IPS-15b (cell line): ENCODE data around the gene C20orf204.

Experiments
- H3K27me3 ChIP-seq: one replicate; pipeline ENCODE4 v1.6.1; 2013; ENCODE audit warnings: low read length; ENCODE audit not compliant: control insufficient read depth, insufficient read depth
- H3K36me3 ChIP-seq: one replicate; pipeline ENCODE4 v1.6.1; 2013; ENCODE audit warnings: low read length; ENCODE audit not compliant: control insufficient read depth, insufficient read depth
- H3K4me1 ChIP-seq: one replicate; pipeline ENCODE4 v1.6.1; 2013; ENCODE audit warnings: mild to moderate bottlenecking, low read length; ENCODE audit not compliant: control insufficient read depth, insufficient read depth
- H3K4me3 ChIP-seq: one replicate; pipeline ENCODE4 v1.5.1; 2013; ENCODE audit warnings: low read depth, low read length
- H3K9ac ChIP-seq: one replicate; pipeline ENCODE4 v1.6.1; 2013; ENCODE audit warnings: low read depth, mild to moderate bottlenecking, low read length
- H3K9me3 ChIP-seq: one replicate; pipeline ENCODE4 v1.6.1; 2013; ENCODE audit warnings: mild to moderate bottlenecking, low read length; ENCODE audit not compliant: control insufficient read depth, insufficient read depth

C20orf204 gene

DNA sequence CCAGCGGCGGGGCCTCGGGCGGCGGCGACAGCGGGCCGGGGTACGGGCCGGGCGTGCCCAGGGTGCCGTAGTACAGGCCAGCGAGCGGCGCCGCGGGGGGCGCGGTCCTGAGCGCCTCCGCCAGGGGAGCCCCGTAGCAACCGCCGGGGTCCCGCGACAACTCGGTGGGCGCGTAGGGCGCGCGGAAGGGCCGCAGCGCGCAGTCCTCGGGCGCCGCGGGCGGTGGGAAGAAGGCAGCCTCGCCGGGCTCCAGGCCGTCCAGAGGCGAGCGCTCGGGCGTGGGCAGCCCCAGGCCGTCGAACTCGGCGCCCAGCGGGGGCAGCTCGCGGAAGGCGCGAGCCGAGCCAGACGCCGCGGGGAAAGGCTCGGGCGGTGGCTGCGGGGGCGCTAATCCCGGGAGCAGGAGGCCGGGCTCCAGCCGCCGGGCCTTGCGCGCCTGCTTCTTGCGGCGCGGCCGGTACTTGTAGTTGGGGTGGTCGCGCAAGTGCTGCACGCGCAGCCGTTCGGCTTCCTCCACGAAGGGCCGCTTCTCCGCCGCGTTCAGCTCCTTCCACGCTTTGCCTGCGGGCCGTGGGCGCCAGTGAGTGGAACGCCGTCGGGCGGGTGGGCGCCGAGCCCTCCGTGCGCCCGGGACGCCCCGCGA, 12.5 kb downstream of the C20orf204 start:
- H3K27me3 ChIP-seq = peaks cover 59% of the 10 kb centered on the region
- no peaks in the 10 kb centered on the region for H3K36me3 ChIP-seq
- peak overlapping the region; percentile 30 for H3K4me3 ChIP-seq
- no peaks in the 10 kb centered on the region for H3K9me3 ChIP-seq
- no peak overlapping the region for H3K9ac ChIP-seq
- H3K4me1 ChIP-seq = no peaks in the 10 kb centered on the region

DNA sequence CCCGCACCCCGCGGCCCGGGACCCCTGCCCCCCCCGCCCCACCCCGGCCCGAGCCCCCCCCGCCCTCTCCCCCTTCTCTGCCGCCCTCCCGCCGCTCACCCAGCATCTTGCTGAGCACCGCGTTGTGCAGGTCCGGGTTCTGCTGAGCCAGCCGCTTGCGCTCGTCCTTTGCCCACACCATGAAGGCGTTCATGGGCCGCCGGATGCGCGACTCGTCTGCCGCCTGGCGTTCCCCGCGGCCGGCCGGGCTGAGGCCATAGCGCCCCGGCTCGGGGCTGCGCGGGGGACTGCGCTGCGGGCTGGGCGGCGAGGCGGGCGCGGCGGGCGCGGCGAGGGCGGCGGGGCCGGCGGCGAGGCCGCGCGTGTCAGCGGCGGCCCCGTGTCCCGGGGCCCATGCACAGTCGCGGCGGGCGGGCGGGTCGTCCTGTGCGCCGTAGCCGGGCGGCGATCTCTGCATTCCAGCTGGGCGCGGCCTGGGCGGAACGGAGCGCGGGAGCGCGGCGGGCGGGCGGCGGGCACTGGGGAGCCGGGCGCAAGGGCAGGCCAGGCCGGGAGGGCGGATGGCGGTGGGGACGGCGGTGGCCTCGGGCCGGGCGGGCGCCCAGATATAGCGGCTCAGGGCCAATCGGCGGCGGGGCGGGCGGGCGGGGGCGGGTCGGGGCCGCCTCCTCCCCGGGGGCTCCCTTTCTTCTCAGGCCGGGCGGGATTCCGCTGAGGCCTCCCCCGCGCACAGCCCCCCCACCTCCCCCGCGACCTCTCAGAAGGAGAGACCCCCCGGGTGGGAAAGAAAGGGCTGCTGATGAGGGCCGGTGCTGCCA, 13.3 kb downstream of the C20orf204 start, which contains the start of gene SOX18:
TSS of gene SOX18 (minus strand) at position 580 of the 818 bp plus-strand sequence. CDS start at position 457, 123 bp downstream.
- no peaks in the 10 kb centered on the region for H3K36me3 ChIP-seq
- H3K27me3 ChIP-seq = peaks cover 53% of the 10 kb centered on the region
- peak within 1 kb of the TSS; percentile 30 for H3K4me3 ChIP-seq
- H3K9ac ChIP-seq = no peak within 1 kb of the TSS
- no peaks in the 10 kb centered on the region for H3K9me3 ChIP-seq
- H3K4me1 ChIP-seq = no peaks in the 10 kb centered on the region

DNA sequence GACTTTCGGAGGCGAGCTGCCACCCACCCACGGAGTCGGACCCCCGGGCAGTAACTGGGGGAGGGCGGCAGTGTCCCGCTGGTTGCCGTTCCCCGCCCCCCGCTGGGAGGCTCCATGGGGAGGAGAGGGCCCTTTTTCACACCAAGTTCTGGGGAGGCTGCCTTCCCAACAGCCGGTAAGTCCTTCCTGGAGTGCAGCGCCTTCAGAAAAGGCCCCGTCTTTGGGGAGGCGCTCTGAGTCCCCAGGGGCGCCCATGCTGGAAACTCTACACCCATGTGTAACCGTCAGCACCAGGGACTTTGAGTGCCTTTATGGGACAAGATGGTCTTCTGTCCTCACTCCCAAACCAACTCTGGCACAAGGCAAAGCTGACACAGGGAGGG, 13.9 kb downstream of the C20orf204 start:
- peak overlapping the region; percentile 8 for H3K4me3 ChIP-seq
- H3K27me3 ChIP-seq = peaks cover 50% of the 10 kb centered on the region
- H3K4me1 ChIP-seq = no peaks in the 10 kb centered on the region
- H3K36me3 ChIP-seq = no peaks in the 10 kb centered on the region
- H3K9me3 ChIP-seq = no peaks in the 10 kb centered on the region
- H3K9ac ChIP-seq = no peak overlapping the region

DNA sequence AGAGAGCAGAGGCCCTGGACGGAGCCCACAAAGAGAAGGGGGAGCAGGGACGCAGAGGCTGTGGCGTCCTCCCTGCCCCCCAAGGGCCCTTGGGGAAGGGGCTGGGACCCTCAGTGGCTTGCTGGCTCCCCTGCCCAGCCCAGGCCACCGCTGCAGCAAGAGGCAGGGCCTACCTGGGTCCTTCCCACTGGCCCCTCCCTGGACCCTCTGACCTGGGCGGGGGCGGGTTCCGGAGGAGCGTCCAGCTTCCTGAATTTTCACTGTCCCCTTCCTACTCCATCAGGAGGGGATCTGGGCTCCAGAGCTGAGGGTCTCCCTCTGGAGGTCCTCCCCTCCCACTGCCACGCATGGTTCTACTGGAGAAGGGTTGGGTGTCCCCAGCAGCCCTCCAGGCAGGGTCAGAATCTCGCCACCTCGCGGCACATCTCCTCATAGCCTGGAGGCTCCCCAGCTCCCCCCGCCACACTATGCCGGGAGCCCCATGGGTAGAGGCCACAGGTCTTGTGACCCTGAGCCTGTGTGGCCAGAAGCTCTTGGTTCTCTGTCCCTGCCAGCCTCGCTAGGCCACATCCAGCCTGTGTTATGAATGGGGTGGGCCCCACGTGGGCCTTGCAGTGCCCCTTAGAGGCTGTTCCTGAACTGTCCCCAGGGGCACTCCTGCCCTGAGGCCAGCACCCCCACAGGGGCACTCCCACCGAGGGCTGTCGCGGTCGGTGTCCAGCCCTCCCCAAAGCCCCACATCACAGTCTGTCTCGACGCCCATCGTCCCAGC, 14.5 kb downstream of the C20orf204 start:
- Histone ChIP-seq H3K4me1 (no peaks in the 10 kb centered on the region), H3K36me3 (no peaks in the 10 kb centered on the region), H3K4me3 (peak overlapping the region; percentile 8), H3K9me3 (no peaks in the 10 kb centered on the region), H3K27me3 (peaks cover 47% of the 10 kb centered on the region), H3K9ac (no peak overlapping the region)

DNA sequence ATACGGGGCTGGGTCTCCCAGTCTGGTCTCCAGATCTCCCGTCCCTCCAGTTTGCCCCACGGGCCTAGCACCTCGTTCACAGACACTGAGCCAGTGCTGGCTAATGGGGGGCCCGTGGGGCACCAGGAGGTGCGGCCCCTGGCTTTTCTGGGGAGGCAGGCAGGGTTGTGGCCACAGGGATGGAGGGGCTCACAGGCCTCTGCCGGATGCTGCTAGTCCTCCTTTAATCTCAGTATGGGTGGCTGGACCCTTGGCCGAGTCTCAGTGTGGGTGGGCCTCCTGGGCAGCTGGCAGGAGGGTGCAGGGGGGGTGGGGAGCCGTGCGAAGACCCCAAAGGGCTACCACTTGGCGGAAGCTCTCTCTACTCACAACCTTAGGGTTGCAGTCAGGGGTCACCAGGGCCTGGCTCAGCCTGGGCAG, 15.1 kb downstream of the C20orf204 start:
- no peaks in the 10 kb centered on the region for H3K4me1 ChIP-seq
- H3K27me3 ChIP-seq = peaks cover 41% of the 10 kb centered on the region
- no peak overlapping the region for H3K9ac ChIP-seq
- H3K9me3 ChIP-seq = no peaks in the 10 kb centered on the region
- H3K4me3 ChIP-seq = no peak overlapping the region
- no peaks in the 10 kb centered on the region for H3K36me3 ChIP-seq

DNA sequence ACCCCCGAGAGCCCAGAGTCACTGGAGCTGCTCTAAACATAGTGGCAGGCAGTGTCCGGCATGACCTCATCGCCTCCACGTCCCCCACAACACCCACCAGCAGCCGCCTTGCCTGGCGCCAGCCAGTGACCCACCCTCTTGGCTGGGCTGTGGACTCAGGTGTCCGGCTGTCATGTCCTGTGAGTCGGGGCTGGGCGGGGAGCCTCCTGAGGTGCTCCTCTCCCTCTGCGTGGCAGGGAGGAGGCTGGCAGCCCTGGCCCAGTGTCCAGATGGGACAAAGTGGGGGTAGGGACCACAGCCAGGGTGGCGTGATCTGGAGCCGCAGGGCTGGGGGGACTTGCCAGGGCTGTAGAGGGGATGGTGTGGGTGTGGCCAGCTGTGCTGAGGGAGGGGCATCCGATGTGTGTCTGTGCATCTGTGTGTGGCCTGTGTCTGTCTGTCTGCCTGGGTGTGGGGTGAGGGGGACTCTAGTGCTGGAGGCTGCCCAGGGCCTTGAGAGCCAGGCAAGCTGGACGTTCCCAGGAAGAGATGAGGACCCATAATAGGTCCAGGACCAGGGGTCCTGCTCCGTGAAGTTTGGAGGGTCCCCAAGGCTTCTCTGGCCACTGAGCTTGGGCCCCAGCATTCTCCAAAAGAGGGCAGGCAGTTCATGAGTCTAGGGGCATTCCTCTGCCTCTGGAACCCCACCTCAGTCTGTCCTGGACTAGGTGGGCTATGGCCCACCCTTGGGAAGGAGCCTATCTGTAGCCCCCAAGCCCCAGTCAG, 15.8 kb downstream of the C20orf204 start:
- Histone ChIP-seq H3K27me3 (peaks cover 34% of the 10 kb centered on the region), H3K9me3 (no peaks in the 10 kb centered on the region), H3K36me3 (no peaks in the 10 kb centered on the region), H3K4me3 (no peak overlapping the region), H3K9ac (no peak overlapping the region), H3K4me1 (no peaks in the 10 kb centered on the region)

DNA sequence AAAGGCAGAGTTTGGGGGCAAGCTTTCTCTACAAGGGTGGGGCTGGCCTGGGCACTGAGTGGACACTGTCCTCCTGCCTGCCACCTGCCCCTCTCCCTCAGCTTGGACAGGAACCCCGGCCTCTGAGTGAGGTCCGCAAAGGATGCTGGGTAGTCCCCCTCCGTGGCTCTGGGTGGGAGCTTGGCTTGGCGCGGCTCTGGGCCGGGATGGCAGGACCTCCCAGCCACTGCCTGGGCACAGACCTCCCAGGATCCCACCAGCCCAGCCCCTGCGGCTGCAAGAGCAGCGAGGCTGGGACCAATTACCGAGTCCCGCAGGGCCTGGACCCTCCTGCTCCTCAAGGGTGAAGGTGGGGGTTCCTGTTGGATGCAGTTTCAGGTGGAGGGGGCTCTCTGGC, 16.3 kb downstream of the C20orf204 start:
- H3K9me3 ChIP-seq = no peaks in the 10 kb centered on the region
- H3K4me3 ChIP-seq = no peak overlapping the region
- H3K27me3 ChIP-seq = peaks cover 30% of the 10 kb centered on the region
- peaks cover 5% of the 10 kb centered on the region for H3K4me1 ChIP-seq
- no peak overlapping the region for H3K9ac ChIP-seq
- no peaks in the 10 kb centered on the region for H3K36me3 ChIP-seq

DNA sequence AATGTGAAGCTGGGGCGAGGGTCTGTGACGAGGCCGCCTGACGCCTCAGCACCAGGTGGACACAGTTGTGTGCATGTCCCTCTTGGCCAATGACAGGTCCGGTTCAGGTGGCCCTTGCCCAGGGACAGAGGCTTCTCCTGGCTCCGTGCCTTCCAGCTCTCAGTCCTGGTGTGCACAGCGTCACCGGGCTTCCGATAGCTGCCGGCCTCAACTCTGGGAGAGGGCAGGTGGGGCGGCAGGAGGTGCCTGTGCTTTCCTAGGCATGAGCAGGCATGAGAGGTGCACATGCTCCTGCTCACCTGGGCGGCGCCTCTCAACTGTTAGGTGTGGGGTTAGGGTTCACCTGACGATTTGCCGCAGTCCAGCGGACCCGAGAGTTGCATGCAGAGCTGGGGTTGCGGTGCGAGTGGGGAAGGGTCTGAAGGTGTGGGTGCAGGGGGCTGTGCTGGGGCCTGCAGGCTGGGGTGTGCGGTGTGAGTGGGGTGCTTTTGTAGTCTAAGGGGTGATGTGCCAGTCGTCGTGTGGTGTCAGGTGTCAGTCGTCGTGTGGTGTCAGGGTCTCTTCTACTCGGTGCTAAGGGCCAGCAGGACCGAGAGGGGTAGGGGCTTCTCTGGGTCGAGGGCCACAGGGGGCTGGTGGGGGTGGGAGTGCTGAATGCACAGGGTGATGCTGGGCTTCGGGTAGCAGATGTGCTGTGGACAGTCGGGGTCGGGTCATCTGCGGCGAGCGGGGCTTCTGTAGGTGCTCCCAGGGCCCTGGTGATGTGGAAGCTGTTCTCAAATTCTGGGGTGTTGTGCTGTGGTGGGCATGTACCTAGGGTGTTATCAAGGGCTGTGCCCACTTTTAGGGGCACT, 17.2 kb downstream of the C20orf204 start:
- Histone ChIP-seq H3K27me3 (peaks cover 21% of the 10 kb centered on the region), H3K4me3 (no peak overlapping the region), H3K36me3 (no peaks in the 10 kb centered on the region), H3K9ac (no peak overlapping the region), H3K9me3 (no peaks in the 10 kb centered on the region), H3K4me1 (peaks cover 6% of the 10 kb centered on the region)

DNA sequence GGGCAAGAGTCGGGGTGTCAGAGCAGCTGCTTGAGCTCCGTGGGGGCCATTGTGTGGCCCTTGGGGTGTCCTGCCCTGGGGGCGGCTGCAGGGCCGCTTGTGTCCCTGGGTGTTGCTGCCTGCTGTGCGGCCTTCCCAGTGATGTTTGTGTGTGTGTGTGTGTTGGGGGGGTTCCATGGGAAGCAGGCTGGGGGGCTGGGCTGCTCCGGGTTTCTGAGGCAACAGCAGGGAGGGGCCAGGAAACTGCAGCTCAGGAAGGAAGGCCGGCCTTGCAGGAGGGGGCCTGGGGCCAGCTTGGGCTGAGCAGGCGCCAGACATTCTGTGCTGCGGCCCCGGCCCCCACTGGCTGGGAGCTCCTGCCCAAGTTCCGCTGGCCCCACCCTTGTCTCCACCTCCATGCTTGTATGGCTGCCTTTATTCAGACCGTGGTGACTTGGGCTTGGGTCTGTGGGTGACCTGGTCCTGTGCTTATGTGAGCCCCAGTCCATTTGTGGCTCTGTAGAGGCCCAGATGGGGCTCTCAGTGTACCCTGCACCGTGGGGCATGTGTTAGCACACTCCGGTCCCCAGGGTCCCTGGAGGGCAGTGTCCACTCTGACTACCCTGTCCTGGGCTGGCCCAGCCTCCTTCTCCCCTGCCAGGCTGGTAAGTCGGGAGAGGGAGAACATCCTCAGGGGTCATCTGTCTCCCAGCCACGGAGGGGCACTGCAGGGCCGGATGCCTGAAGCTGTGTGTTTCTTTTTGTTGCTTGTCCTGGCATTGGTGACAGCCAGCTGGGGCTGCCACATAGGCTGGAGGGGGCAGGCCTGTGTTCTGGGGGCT, 18.1 kb downstream of the C20orf204 start:
- Histone ChIP-seq H3K27me3 (peaks cover 16% of the 10 kb centered on the region), H3K9me3 (no peaks in the 10 kb centered on the region), H3K9ac (no peak overlapping the region), H3K4me1 (peaks cover 6% of the 10 kb centered on the region), H3K36me3 (no peaks in the 10 kb centered on the region), H3K4me3 (no peak overlapping the region)

DNA sequence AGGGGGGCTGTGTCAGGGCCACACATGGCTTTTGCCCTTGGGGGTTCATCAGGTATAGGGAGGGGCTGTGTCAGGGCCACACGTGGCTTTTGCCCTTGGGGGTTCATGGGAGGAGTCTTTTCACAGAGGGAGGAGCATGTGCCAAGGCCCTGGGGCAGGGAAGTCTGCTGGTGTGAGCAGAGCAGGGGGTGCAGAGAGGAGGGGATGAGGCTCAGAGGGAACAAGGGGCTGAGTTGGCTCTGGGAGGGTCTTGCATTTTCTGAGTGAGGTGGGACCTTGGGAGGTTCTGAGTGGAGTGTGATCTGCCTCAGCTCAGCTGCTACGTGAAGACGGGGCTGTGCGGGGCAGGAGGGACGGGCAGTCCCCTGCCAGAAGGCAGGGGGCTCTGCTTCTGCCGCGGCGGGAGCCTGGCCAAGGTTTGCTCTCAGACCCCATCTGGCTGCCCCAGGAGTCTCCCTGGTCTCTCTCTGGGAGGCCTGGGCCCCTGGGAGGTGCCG, 19.5 kb downstream of the C20orf204 start:
- Histone ChIP-seq H3K9ac (no peak overlapping the region), H3K36me3 (no peaks in the 10 kb centered on the region), H3K27me3 (peaks cover 9% of the 10 kb centered on the region), H3K9me3 (no peaks in the 10 kb centered on the region), H3K4me1 (peaks cover 6% of the 10 kb centered on the region), H3K4me3 (no peak overlapping the region)
